ENCODE measurements around the gene YPEL5. TPM values are rescaled to one million over a fixed set of nuclear protein-coding genes. Genes with fewer than 3 reads are reported as not detected.
"Not testable (repeated sequence)": the region's sequence is repeated elsewhere in the genome, so short reads cannot be mapped to it uniquely, and the experiment has no call there.

YPEL5 gene
- total RNA-seq, 2 experiments from 2014 or later, result 28.0 to 28.4 TPM

GRCh38 chr2:30110773-30111172 is 36.0 kb upstream of the YPEL5 start:
- H3K4me3 Mint-ChIP-seq, result no peak overlapping the region
- POLR2A ChIA-PET, result interaction anchor here (1.2 kb wide), 1 partner anchor 9 kb away, joined by 3 read pairs; no protein-coding TSS in a partner anchor
- H3K4me1 Mint-ChIP-seq (ENCODE audit: low read depth), result peaks cover 3% of the 10 kb centered on the region
- H3K36me3 Mint-ChIP-seq (ENCODE audit: low read depth), result no peaks in the 10 kb centered on the region
- no peaks in the 10 kb centered on the region for H3K27me3 Mint-ChIP-seq
- no peak overlapping the region for H3K27ac Mint-ChIP-seq
- CTCF ChIA-PET, result interaction anchor here (0.6 to 2.2 kb wide), 2 partner anchors 17 to 20 kb away, joined by 3 to 7 read pairs; no protein-coding TSS in a partner anchor
- TF ChIP-seq CTCF (IDR thresholded peaks at IDR 0.05), result no peak
- no peaks in the 10 kb centered on the region for H3K9me3 Mint-ChIP-seq
- DNase-seq (no peak), ATAC-seq (no peak)
- intact Hi-C loops (cut with micrococcal nuclease), result no loop called here

- CTCF ChIA-PET, result interaction anchor here (0.6 to 2.2 kb wide), 2 partner anchors 17 to 21 kb away, joined by 3 to 7 read pairs; no protein-coding TSS in a partner anchor
- intact Hi-C loops (cut with micrococcal nuclease); DNase-seq; H3K27ac Mint-ChIP-seq; H3K4me1 Mint-ChIP-seq (ENCODE audit: low read depth); H3K4me3 Mint-ChIP-seq; H3K36me3 Mint-ChIP-seq (ENCODE audit: low read depth); ATAC-seq; H3K9me3 Mint-ChIP-seq; H3K27me3 Mint-ChIP-seq; POLR2A ChIA-PET: not testable (repeated sequence)
Measured at GRCh38 chr2:30111186-30111585, 35.6 kb upstream of the YPEL5 start.

GRCh38 chr2:30112561-30112960 is 34.2 kb upstream of the YPEL5 start:
- POLR2A ChIA-PET, result no interaction called here
- no peak for TF ChIP-seq CTCF (IDR thresholded peaks at IDR 0.05)
- H3K4me3 Mint-ChIP-seq, result no peak overlapping the region
- no peaks in the 10 kb centered on the region for H3K27me3 Mint-ChIP-seq
- no peak overlapping the region for H3K27ac Mint-ChIP-seq
- ATAC-seq, result no peak
- CTCF ChIA-PET, result interaction anchor here (1.2 to 2.2 kb wide), 2 partner anchors 15 to 22 kb away, joined by 3 to 7 read pairs; no protein-coding TSS in a partner anchor
- no peaks in the 10 kb centered on the region for H3K9me3 Mint-ChIP-seq
- H3K36me3 Mint-ChIP-seq (ENCODE audit: low read depth), result no peaks in the 10 kb centered on the region
- peaks cover 3% of the 10 kb centered on the region for H3K4me1 Mint-ChIP-seq (ENCODE audit: low read depth)
- intact Hi-C loops (cut with micrococcal nuclease), result no loop called here
- DNase-seq, result no peak

- no peaks in the 10 kb centered on the region for H3K9me3 Mint-ChIP-seq
- POLR2A ChIA-PET, result no interaction called here
- DNase-seq (no peak), ATAC-seq (no peak)
- CTCF ChIA-PET, result interaction anchor here (0.9 to 2.0 kb wide), 4 partner anchors 23 to 191 kb away, joined by 3 to 7 read pairs (median 4); no protein-coding TSS in a partner anchor
- no peak overlapping the region for H3K27ac Mint-ChIP-seq
- no peaks in the 10 kb centered on the region for H3K27me3 Mint-ChIP-seq
- intact Hi-C loops (cut with micrococcal nuclease), result loop anchor here (2.0 kb wide), 1 partner anchor 23 kb away; no protein-coding TSS in a partner anchor
- H3K4me1 Mint-ChIP-seq (ENCODE audit: low read depth), result peaks cover 4% of the 10 kb centered on the region
- no peak overlapping the region for H3K4me3 Mint-ChIP-seq
- H3K36me3 Mint-ChIP-seq (ENCODE audit: low read depth), result no peaks in the 10 kb centered on the region
- no peak for TF ChIP-seq CTCF (IDR thresholded peaks at IDR 0.05)
Measured at GRCh38 chr2:30113617-30114293, 33.1 kb upstream of the YPEL5 start.

GRCh38 chr2:30115141-30115980 is 31.4 kb upstream of the YPEL5 start:
- no peaks in the 10 kb centered on the region for H3K27me3 Mint-ChIP-seq

More at GRCh38 chr2:30115141-30115980, 31.4 kb upstream of the YPEL5 start:
- DNase-seq, result peak; percentile 84
- Mint-ChIP-seq H3K27ac (no peak overlapping the region), H3K4me1 (ENCODE audit: low read depth) (peaks cover 11% of the 10 kb centered on the region), H3K9me3 (no peaks in the 10 kb centered on the region), H3K4me3 (no peak overlapping the region), H3K36me3 (ENCODE audit: low read depth) (no peaks in the 10 kb centered on the region)
- ATAC-seq, result peak; percentile 69
- peak; percentile 98 for TF ChIP-seq CTCF (IDR thresholded peaks at IDR 0.05)
- intact Hi-C loops (cut with micrococcal nuclease), result loop anchor here (2.0 kb wide), 1 partner anchor 25 kb away; no protein-coding TSS in a partner anchor
- POLR2A ChIA-PET, result no interaction called here
- CTCF ChIA-PET, result interaction anchor here (0.9 to 3.0 kb wide), 14 partner anchors 8 to 192 kb away, joined by 3 to 24 read pairs (median 7); no protein-coding TSS in a partner anchor

All from activated CD8-positive, alpha-beta T cell treated with anti-CD3 and anti-CD28 coated beads for 36 hours (primary cell).